ENCODE measurements around the gene ZNF366. TPM values are rescaled to one million over a fixed set of nuclear protein-coding genes. Genes with fewer than 3 reads are reported as not detected.

ZNF366 gene
- total and polyA plus RNA-seq, 2 of the 13 experiments (the other 11 are each of a cell fraction or from before 2014, with no cell fraction given): not detected

GRCh38 chr5:72415616-72416325, 91.4 kb downstream of the ZNF366 start:
- H3K79me2 ChIP-seq (ENCODE audit: insufficient read depth, low read length): no peaks in the 10 kb centered on the region
- no peak overlapping the region for H3K27ac ChIP-seq (ENCODE audit: extremely low read length, insufficient read depth, low read length)
- no peak overlapping the region for H3K9ac ChIP-seq (ENCODE audit: insufficient read depth, low read depth, low read length)
- FAIRE-seq (no peak), DNase-seq (ENCODE audit: low spot score) (no peak), ATAC-seq (no peak)
- intact Hi-C loops (cut with micrococcal nuclease; ENCODE audit: unreplicated experiment) (no loop called here), in situ Hi-C loops (cut with HindIII; ENCODE audit: extremely low pct_ligation_motif_present, low pct_unique_long_range_greater_than_20kb) (no loop called here)
- no peak overlapping the region for H3K4me3 ChIP-seq (replicated peaks in 1 of 3; ENCODE audit: insufficient read depth in 1 of 3, low read depth in 2 of 3, low read length in 3 of 3)
- H3K9me3 ChIP-seq (ENCODE audit: low read length): no peaks in the 10 kb centered on the region
- ChIA-PET CTCF (ENCODE audit: low intra/inter-chr PET ratio, low total read pairs) (no interaction called here), POLR2A (no interaction called here)
- H3K27me3 ChIP-seq (ENCODE audit: control insufficient read depth in 1 of 2, insufficient read depth in 2 of 2, low read length in 2 of 2): no peaks in the 10 kb centered on the region; a peak in 1 of 5 replicates
- no peaks in the 10 kb centered on the region for H4K20me1 ChIP-seq (ENCODE audit: insufficient read depth, low read length)
- no peaks in the 10 kb centered on the region for H3K36me3 ChIP-seq (replicated peaks in 1 of 2; ENCODE audit: control insufficient read depth in 1 of 2, insufficient read depth in 2 of 2, low read length in 2 of 2)
- H3K4me1 ChIP-seq (ENCODE audit: insufficient read depth, low read length): no peaks in the 10 kb centered on the region
- no peak overlapping the region for H2AFZ ChIP-seq (ENCODE audit: low read length)
- WGBS (ENCODE audit: low lambda C conversion rate): 34% methylated on average over 4 of the region's 5 CpGs
- no TSS peak for BruUV-seq (replicated peaks)
- TF ChIP-seq NFYC (CRISPR knock-in tag; IDR thresholded peaks at IDR 0.05) (no peak), HOXA3 (CRISPR knock-in tag; IDR thresholded peaks at IDR 0.05) (no peak)
- no peak overlapping the region for H3K4me2 ChIP-seq (ENCODE audit: low read depth, low read length)

- ATAC-seq: no peak
- Histone ChIP-seq H4K20me1 (ENCODE audit: insufficient read depth, low read length) (no peaks in the 10 kb centered on the region), H3K4me1 (ENCODE audit: insufficient read depth, low read length) (no peaks in the 10 kb centered on the region), H3K79me2 (ENCODE audit: insufficient read depth, low read length) (no peaks in the 10 kb centered on the region), H2AFZ (ENCODE audit: low read length) (no peak overlapping the region), H3K27ac (ENCODE audit: extremely low read length, insufficient read depth, low read length) (no peak overlapping the region), H3K9me3 (ENCODE audit: low read length) (no peaks in the 10 kb centered on the region), H3K4me2 (ENCODE audit: low read depth, low read length) (no peak overlapping the region), H3K9ac (ENCODE audit: insufficient read depth, low read depth, low read length) (no peak overlapping the region), H3K36me3 (replicated peaks in 1 of 2; ENCODE audit: control insufficient read depth in 1 of 2, insufficient read depth in 2 of 2, low read length in 2 of 2) (no peaks in the 10 kb centered on the region), H3K27me3 (ENCODE audit: control insufficient read depth in 1 of 2, insufficient read depth in 2 of 2, low read length in 2 of 2) (no peaks in the 10 kb centered on the region; a peak in 1 of 5 replicates), H3K4me3 (replicated peaks in 1 of 3; ENCODE audit: insufficient read depth in 1 of 3, low read depth in 2 of 3, low read length in 3 of 3) (no peak overlapping the region)
- ChIA-PET POLR2A (no interaction called here), CTCF (ENCODE audit: low intra/inter-chr PET ratio, low total read pairs) (no interaction called here)
- intact Hi-C loops (cut with micrococcal nuclease; ENCODE audit: unreplicated experiment) (no loop called here), in situ Hi-C loops (cut with HindIII; ENCODE audit: extremely low pct_ligation_motif_present, low pct_unique_long_range_greater_than_20kb) (no loop called here)
- FAIRE-seq: no peak
- DNase-seq (ENCODE audit: low spot score): no peak
- WGBS (ENCODE audit: low lambda C conversion rate): 6% methylated on average over 4 of the region's 4 CpGs
- BruUV-seq (replicated peaks): no TSS peak
- TF ChIP-seq NR2F2 (IDR thresholded peaks at IDR 0.05; ENCODE audit: borderline replicate concordance, low read depth) (no peak), HMG20A (CRISPR knock-in tag; IDR thresholded peaks at IDR 0.05; ENCODE audit: borderline replicate concordance) (no peak), CBX5 (CRISPR knock-in tag; IDR thresholded peaks at IDR 0.05; ENCODE audit: borderline replicate concordance) (no peak), HOXD1 (CRISPR knock-in tag; IDR thresholded peaks at IDR 0.05) (no peak), HDAC1 (CRISPR knock-in tag; IDR thresholded peaks at IDR 0.05) (no peak), RFX5 (IDR thresholded peaks at IDR 0.05; ENCODE audit: low read depth, low read length) (no peak), KDM2A (CRISPR knock-in tag; IDR thresholded peaks at IDR 0.05; ENCODE audit: borderline replicate concordance, low read depth) (no peak), ZBTB14 (CRISPR knock-in tag; IDR thresholded peaks at IDR 0.05) (no peak), RNF219 (CRISPR knock-in tag; IDR thresholded peaks at IDR 0.05) (no peak), MED8 (CRISPR knock-in tag; IDR thresholded peaks at IDR 0.05; ENCODE audit: insufficient replicate concordance) (no peak), NFYC (CRISPR knock-in tag; IDR thresholded peaks at IDR 0.05) (no peak)
Measured at GRCh38 chr5:72412283-72413055, 94.7 kb downstream of the ZNF366 start.

Measured in HepG2 (cell line).